SU-DHL-6 (cell line): ENCODE results near the gene CTNNA2.

Source experiments
- EZH2phosphoT487 ChIP-seq: fragments of 200-600 bp; sonication (generic), shearing (Covaris generic); conservative IDR thresholded peaks from 2 replicates; pipeline ENCODE4 v1.6.1; 2018; ENCODE audit warnings: mild to moderate bottlenecking, antibody characterized with exemption, low read length, moderate library complexity, mixed read lengths
- TF ChIP-seq, protein P1 (sequence below): fragments of 200-600 bp; sonication (generic); IDR thresholded peaks from one replicate; pipeline ENCODE4 v1.5.1; 2017; ENCODE audit warnings: antibody characterized with exemption, mild to moderate bottlenecking, low read length, moderate library complexity; ENCODE audit not compliant: insufficient read depth, poor library complexity, severe bottlenecking

- TF ChIP-seq, protein P1, sequence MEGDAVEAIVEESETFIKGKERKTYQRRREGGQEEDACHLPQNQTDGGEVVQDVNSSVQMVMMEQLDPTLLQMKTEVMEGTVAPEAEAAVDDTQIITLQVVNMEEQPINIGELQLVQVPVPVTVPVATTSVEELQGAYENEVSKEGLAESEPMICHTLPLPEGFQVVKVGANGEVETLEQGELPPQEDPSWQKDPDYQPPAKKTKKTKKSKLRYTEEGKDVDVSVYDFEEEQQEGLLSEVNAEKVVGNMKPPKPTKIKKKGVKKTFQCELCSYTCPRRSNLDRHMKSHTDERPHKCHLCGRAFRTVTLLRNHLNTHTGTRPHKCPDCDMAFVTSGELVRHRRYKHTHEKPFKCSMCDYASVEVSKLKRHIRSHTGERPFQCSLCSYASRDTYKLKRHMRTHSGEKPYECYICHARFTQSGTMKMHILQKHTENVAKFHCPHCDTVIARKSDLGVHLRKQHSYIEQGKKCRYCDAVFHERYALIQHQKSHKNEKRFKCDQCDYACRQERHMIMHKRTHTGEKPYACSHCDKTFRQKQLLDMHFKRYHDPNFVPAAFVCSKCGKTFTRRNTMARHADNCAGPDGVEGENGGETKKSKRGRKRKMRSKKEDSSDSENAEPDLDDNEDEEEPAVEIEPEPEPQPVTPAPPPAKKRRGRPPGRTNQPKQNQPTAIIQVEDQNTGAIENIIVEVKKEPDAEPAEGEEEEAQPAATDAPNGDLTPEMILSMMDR: no peak
- no peak for TF ChIP-seq EZH2phosphoT487
Observed at GRCh38 chr2:80209458-80209857, 696.6 kb downstream of the CTNNA2 start.
